RWPE1 (cell line): Measurements from ENCODE around the gene MRPS27.

Experiments used
- CTCF ChIA-PET: fragments of 350-600 bp; sonication (Branson Sonifier 250); formaldehyde crosslinking; extraction: SDS; loops from one replicate; lab custom pipeline; 2021; lab: Yijun Ruan, JAX
- POLR2A ChIA-PET: fragments of 400-600 bp; formaldehyde crosslinking; extraction: SDS; loops from one replicate; lab custom pipeline; 2020; ENCODE audit warnings: antibody characterized with exemption; ENCODE audit not compliant: low non-redundant PET; lab: Yijun Ruan, JAX
- DNase-seq: peaks from one replicate; pipeline ENCODE4 v3.0.0; 2012; ENCODE audit warnings: low spot score
- H3K27ac ChIP-seq: fragments of 450-650 bp; 2 replicates; pipeline ENCODE4 v1.5.1; 2017
- TF ChIP-seq, protein P1 (sequence below): fragments of 450-650 bp; conservative IDR thresholded peaks from 2 replicates; pipeline ENCODE4 v1.5.1; 2017; ENCODE audit warnings: low read depth, mild to moderate bottlenecking

Gene MRPS27

DNA sequence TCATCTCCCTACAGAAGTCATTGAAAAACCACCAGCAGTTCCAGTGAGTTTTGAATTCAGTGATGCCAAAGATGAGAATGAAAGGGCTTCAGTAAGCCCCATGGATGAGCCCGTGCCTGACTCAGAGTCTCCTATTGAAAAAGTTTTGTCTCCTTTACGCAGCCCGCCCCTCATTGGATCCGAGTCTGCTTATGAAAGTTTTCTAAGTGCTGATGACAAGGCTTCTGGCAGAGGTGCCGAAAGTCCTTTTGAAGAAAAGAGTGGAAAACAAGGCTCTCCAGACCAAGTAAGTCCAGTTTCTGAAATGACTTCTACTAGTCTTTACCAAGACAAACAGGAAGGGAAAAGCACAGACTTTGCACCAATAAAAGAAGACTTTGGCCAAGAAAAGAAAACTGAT, 122.6 kb downstream of the MRPS27 start:
- no peak for DNase-seq
- TF ChIP-seq, protein P1, sequence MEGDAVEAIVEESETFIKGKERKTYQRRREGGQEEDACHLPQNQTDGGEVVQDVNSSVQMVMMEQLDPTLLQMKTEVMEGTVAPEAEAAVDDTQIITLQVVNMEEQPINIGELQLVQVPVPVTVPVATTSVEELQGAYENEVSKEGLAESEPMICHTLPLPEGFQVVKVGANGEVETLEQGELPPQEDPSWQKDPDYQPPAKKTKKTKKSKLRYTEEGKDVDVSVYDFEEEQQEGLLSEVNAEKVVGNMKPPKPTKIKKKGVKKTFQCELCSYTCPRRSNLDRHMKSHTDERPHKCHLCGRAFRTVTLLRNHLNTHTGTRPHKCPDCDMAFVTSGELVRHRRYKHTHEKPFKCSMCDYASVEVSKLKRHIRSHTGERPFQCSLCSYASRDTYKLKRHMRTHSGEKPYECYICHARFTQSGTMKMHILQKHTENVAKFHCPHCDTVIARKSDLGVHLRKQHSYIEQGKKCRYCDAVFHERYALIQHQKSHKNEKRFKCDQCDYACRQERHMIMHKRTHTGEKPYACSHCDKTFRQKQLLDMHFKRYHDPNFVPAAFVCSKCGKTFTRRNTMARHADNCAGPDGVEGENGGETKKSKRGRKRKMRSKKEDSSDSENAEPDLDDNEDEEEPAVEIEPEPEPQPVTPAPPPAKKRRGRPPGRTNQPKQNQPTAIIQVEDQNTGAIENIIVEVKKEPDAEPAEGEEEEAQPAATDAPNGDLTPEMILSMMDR: no peak
- no peak overlapping the region for H3K27ac ChIP-seq
- ChIA-PET CTCF (no interaction called here), POLR2A (no interaction called here)

DNA sequence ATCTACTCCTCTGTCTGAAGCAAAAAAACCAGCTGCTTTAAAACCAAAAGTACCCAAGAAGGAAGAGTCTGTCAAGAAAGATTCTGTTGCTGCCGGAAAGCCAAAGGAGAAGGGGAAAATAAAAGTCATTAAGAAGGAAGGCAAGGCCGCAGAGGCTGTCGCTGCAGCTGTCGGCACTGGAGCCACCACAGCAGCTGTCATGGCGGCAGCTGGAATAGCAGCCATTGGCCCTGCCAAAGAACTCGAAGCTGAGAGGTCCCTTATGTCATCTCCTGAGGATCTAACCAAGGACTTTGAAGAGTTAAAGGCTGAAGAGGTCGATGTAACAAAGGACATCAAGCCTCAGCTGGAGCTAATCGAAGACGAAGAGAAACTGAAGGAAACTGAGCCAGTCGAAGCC, 124.5 kb downstream of the MRPS27 start:
- TF ChIP-seq, protein P1: no peak
- no peak overlapping the region for H3K27ac ChIP-seq
- no peak for DNase-seq
- ChIA-PET POLR2A (no interaction called here), CTCF (interaction anchor here (0.7 kb wide), 2 partner anchors 41 to 205 kb away, joined by 3 read pairs; no protein-coding TSS in a partner anchor)

DNA sequence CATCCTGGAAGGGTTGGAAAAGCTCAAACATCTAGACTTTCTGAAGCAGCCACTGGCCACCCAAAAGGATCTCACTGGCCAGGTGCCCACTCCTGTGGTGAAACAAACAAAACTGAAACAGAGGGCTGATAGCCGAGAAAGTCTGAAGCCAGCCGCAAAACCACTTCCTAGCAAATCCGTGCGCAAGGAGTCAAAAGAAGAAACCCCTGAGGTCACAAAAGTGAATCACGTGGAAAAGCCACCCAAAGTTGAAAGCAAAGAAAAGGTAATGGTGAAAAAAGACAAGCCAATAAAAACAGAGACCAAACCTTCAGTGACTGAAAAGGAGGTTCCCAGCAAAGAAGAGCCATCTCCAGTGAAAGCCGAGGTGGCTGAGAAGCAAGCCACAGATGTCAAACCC, 125.2 kb downstream of the MRPS27 start:
- DNase-seq: no peak
- no peak overlapping the region for H3K27ac ChIP-seq
- TF ChIP-seq, protein P1: no peak
- CTCF ChIA-PET: interaction anchor here (0.6 to 0.7 kb wide), 2 partner anchors 204 to 888 kb away, joined by 3 read pairs; no protein-coding TSS in a partner anchor
- POLR2A ChIA-PET: no interaction called here

DNA sequence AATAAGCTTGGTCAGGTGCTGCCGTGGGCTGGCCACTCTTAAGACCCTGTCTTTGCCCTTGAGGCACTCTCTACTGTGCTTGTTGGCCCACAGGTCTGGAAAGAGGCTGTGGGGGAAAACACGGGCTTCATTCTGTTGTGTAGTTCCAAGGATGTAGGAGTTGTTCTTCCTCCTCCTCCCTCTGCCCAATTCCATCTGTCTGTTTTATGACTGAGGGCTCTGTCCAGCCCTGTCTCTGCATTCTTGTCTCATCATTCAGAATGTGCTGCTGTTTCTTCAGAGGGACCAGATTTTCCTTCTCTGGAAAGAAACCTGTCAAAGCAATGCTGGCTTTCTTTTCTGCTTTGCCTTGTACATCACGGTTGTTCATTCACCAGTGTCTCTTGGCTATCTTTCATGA, 128.6 kb downstream of the MRPS27 start:
- DNase-seq: no peak
- H3K27ac ChIP-seq: no peak overlapping the region
- POLR2A ChIA-PET: no interaction called here
- CTCF ChIA-PET: no interaction called here
- TF ChIP-seq, protein P1: no peak

DNA sequence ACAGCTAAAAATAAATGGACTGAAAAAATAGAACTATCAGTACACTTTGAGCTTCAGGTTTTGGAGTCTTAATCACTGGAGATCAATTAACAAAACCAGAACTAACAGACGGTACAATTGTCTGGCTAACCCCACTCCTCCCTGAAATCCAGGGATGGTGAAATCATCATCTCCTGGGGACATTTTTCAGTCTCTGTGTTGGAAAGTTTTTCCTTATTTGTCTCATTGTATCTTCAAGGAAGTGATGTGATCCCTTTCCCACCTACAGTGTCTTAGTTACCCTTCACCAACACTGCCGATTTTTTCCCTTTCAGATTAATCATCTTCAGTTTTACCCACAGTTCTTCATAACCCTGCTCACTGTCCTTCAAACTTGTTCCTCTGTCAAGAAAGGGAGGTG, 130.9 kb downstream of the MRPS27 start:
- no peak overlapping the region for H3K27ac ChIP-seq
- no peak for DNase-seq
- TF ChIP-seq, protein P1: no peak
- POLR2A ChIA-PET: no interaction called here
- CTCF ChIA-PET: interaction anchor here (0.7 kb wide), 1 partner anchor 80 kb away, joined by 3 read pairs; no protein-coding TSS in a partner anchor

DNA sequence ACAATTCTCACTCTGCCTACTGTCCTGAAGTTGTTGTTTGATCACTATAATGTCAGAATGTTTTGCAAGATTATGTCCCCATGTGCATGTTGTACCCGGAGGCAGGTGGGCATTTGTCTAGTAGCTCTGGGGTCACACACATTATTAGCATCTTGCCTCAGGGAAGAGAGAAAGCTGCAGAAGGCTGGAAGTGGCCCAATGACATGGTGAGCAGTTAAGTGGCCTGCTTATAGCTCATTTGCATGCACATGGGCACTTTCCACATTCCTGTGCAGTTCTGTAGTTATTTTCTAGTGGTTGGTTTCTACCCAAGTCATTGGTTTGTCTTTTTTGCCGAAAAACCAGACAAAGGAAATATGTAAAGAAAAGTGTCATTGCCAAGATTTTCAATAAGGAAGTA, 131.9 kb downstream of the MRPS27 start:
- POLR2A ChIA-PET: no interaction called here

More for the DNA sequence above, 131.9 kb downstream of the MRPS27 start:
- CTCF ChIA-PET: no interaction called here
- TF ChIP-seq, protein P1: no peak
- DNase-seq: no peak
- H3K27ac ChIP-seq: no peak overlapping the region
